ENCODE data around the gene SEC63.
A peak's percentile ranks its signal among the peaks of the same experiment; 100 is the strongest.
"Not testable (repeated sequence)": the region's sequence is repeated elsewhere in the genome, so short reads cannot be mapped to it uniquely, and the experiment has no call there.

SEC63 gene

GRCh38 chr6:107957909-107958688, at the start of gene SEC63:
TSS of gene SEC63 (minus strand) at chr6:107958208. CDS start at chr6:107958009, 199 bp downstream.
- DNase-seq = peak; percentile 85 to 91

- no peak for DNase-seq
Observed at GRCh38 chr6:108005961-108006360, 48.0 kb upstream of the SEC63 start.

GRCh38 chr6:108004861-108005260, 46.9 kb upstream of the SEC63 start:
- no peak for DNase-seq

GRCh38 chr6:108002365-108003221, 44.6 kb upstream of the SEC63 start:
- DNase-seq = no peak

GRCh38 chr6:108001696-108002231, 43.8 kb upstream of the SEC63 start:
- DNase-seq = no peak

- not testable (repeated sequence) for DNase-seq
Observed at GRCh38 chr6:108000259-108000658, 42.3 kb upstream of the SEC63 start.

- DNase-seq = no peak
Observed at GRCh38 chr6:107999341-107999740, 41.3 kb upstream of the SEC63 start.

- DNase-seq = no peak
Observed at GRCh38 chr6:107991772-107992550, 34.0 kb upstream of the SEC63 start.

- DNase-seq = no peak
Observed at GRCh38 chr6:107991061-107991460, 33.1 kb upstream of the SEC63 start.

- DNase-seq = not testable (repeated sequence)
Observed at GRCh38 chr6:107990587-107990986, 32.6 kb upstream of the SEC63 start.

- DNase-seq = no peak
Observed at GRCh38 chr6:107989166-107990094, 31.4 kb upstream of the SEC63 start.

GRCh38 chr6:107988570-107988969, 30.6 kb upstream of the SEC63 start:
- no peak for DNase-seq

- DNase-seq = no peak
Observed at GRCh38 chr6:107987805-107988204, 29.8 kb upstream of the SEC63 start.

- DNase-seq = no peak
Observed at GRCh38 chr6:107985701-107986100, 27.7 kb upstream of the SEC63 start.

GRCh38 chr6:107983811-107984210, 25.8 kb upstream of the SEC63 start:
- DNase-seq = no peak

- no peak for DNase-seq
Observed at GRCh38 chr6:107982486-107982885, 24.5 kb upstream of the SEC63 start.

- DNase-seq = no peak
Observed at GRCh38 chr6:107981695-107982094, 23.7 kb upstream of the SEC63 start.

- peak; percentile 21 to 38 for DNase-seq
Observed at GRCh38 chr6:107977283-107977682, 19.3 kb upstream of the SEC63 start.

GRCh38 chr6:107976155-107976783, 18.3 kb upstream of the SEC63 start:
- no peak for DNase-seq

GRCh38 chr6:107973594-107973993, 15.6 kb upstream of the SEC63 start:
- no peak for DNase-seq

- DNase-seq = no peak
Observed at GRCh38 chr6:107972413-107973096, 14.5 kb upstream of the SEC63 start.

All from SW 1271 (cell line).